ENCODE results near the gene NFS1.

GRCh38 chr20:35702824-35703695 lies 3.9 kb upstream of the NFS1 start:
- no peak for TF ChIP-seq CTCF (conservative IDR thresholded peaks at IDR 0.05; ENCODE audit: low read depth, low read length)
- TF ChIP-seq EZH2 (IDR thresholded peaks at IDR 0.05; ENCODE audit: low read length, unreplicated experiment) = no peak

All from PC-3 (cell line).